WTC11 (cell line): ENCODE measurements around the gene MOB2. TPM values are rescaled to one million over a fixed set of nuclear protein-coding genes. Genes with fewer than 3 reads are reported as not detected.

Experiments
- ATAC-seq: fragments of 200-7000 bp; cut with Tn5 transposase; 2 replicates; pipeline ENCODE4 v1.10.0; 2021; ENCODE audit warnings: mild to moderate bottlenecking, moderate library complexity
- CTCF ChIA-PET: fragments of 300-600 bp; sonication (Branson Sonifier 250); formaldehyde crosslinking; loops from one replicate; lab custom pipeline; 2021; ENCODE audit warnings: antibody characterized with exemption; lab: Charles Lee
- POLR2A ChIA-PET: fragments of 350-600 bp; sonication (Branson Sonifier 250); formaldehyde crosslinking; loops from one replicate; lab custom pipeline; 2021; ENCODE audit warnings: antibody characterized with exemption; lab: Charles Lee
- DNase-seq: peaks from one replicate; pipeline ENCODE4 v3.0.0; 2021; ENCODE audit warnings: low spot score
- H3K27ac Mint-ChIP-seq: 2 replicates; pipeline ENCODE4 v1.8.0; 2021; ENCODE audit warnings: mixed read lengths
- H3K27me3 Mint-ChIP-seq: 2 replicates; pipeline ENCODE4 v1.8.0; 2021; ENCODE audit warnings: low read depth, mild to moderate bottlenecking, moderate library complexity, mixed read lengths
- H3K36me3 Mint-ChIP-seq: 2 replicates; pipeline ENCODE4 v1.8.0; 2021; ENCODE audit warnings: mixed read lengths
- H3K4me1 Mint-ChIP-seq: 2 replicates; pipeline ENCODE4 v1.8.0; 2022; ENCODE audit warnings: mixed read lengths
- H3K4me3 Mint-ChIP-seq: 2 replicates; pipeline ENCODE4 v1.8.0; 2021; ENCODE audit warnings: mild to moderate bottlenecking, moderate library complexity, mixed read lengths
- H3K9me3 Mint-ChIP-seq: 2 replicates; pipeline ENCODE4 v1.8.0; 2021; ENCODE audit warnings: mixed read lengths
- ARID4B ChIP-seq: sonication (generic); formaldehyde crosslinking; IDR thresholded peaks from 2 replicates; pipeline ENCODE4 v1.8.0; 2023; ENCODE audit warnings: missing genetic modification reagents, mild to moderate bottlenecking, borderline replicate concordance
- CDX4 ChIP-seq: fragments of 250-450 bp; sonication (Bioruptor Pico); IDR thresholded peaks from 2 replicates; pipeline ENCODE4 v1.9.0; 2021; ENCODE audit warnings: moderate library complexity, mild to moderate bottlenecking, inconsistent platforms, borderline replicate concordance
- E2F1 ChIP-seq: sonication (generic); formaldehyde crosslinking; IDR thresholded peaks from 2 replicates; pipeline ENCODE4 v1.8.0; 2022; ENCODE audit warnings: mild to moderate bottlenecking, missing genetic modification reagents
- E2F4 ChIP-seq: sonication (generic); formaldehyde crosslinking; IDR thresholded peaks from 2 replicates; pipeline ENCODE4 v1.8.1; 2022; ENCODE audit warnings: low read depth, mild to moderate bottlenecking, moderate library complexity, missing genetic modification reagents, borderline replicate concordance
- ERG ChIP-seq: fragments of 250-450 bp; sonication (Bioruptor Pico); IDR thresholded peaks from 2 replicates; pipeline ENCODE4 v1.8.0; 2021; ENCODE audit warnings: mild to moderate bottlenecking
- GRHL2 ChIP-seq: fragments of 250-450 bp; sonication (Bioruptor Pico); IDR thresholded peaks from 2 replicates; pipeline ENCODE4 v1.8.0; 2022; ENCODE audit warnings: mild to moderate bottlenecking, moderate library complexity; ENCODE audit not compliant: insufficient replicate concordance, severe bottlenecking
- IRF2 ChIP-seq: sonication (generic); formaldehyde crosslinking; IDR thresholded peaks from 2 replicates; pipeline ENCODE4 v1.8.0; 2022; ENCODE audit warnings: low read depth, missing genetic modification reagents, borderline replicate concordance
- MYBL2 ChIP-seq: sonication (generic); formaldehyde crosslinking; IDR thresholded peaks from 2 replicates; pipeline ENCODE4 v1.8.1; 2023; ENCODE audit warnings: mild to moderate bottlenecking, moderate library complexity, missing genetic modification reagents
- NFYB ChIP-seq: sonication (generic); formaldehyde crosslinking; conservative IDR thresholded peaks from 2 replicates; pipeline ENCODE4 v1.8.0; 2022; ENCODE audit warnings: low read depth, missing genetic modification reagents
- OVOL2 ChIP-seq: fragments of 250-450 bp; sonication (Bioruptor Pico); IDR thresholded peaks from 2 replicates; pipeline ENCODE4 v1.9.0; 2021; ENCODE audit warnings: mild to moderate bottlenecking, borderline replicate concordance
- PRDM15 ChIP-seq: sonication (generic); formaldehyde crosslinking; IDR thresholded peaks from 2 replicates; pipeline ENCODE4 v1.8.0; 2022; ENCODE audit warnings: missing genetic modification reagents
- RORB ChIP-seq: fragments of 250-450 bp; sonication (Bioruptor Pico); IDR thresholded peaks from 2 replicates; pipeline ENCODE4 v1.9.0; 2021; ENCODE audit warnings: mild to moderate bottlenecking
- SP1 ChIP-seq: sonication (generic); formaldehyde crosslinking; conservative IDR thresholded peaks from 2 replicates; pipeline ENCODE4 v1.8.1; 2022; ENCODE audit warnings: missing genetic modification reagents
- TCF7 ChIP-seq: sonication (generic); formaldehyde crosslinking; IDR thresholded peaks from 2 replicates; pipeline ENCODE4 v1.8.0; 2022; ENCODE audit warnings: mild to moderate bottlenecking, low read depth, missing genetic modification reagents, moderate library complexity
- TP53 ChIP-seq: sonication (generic); formaldehyde crosslinking; IDR thresholded peaks from 2 replicates; pipeline ENCODE4 v1.8.1; 2023; ENCODE audit warnings: mild to moderate bottlenecking, missing genetic modification reagents
- ZNF232 ChIP-seq: sonication (generic); formaldehyde crosslinking; IDR thresholded peaks from 2 replicates; pipeline ENCODE4 v1.8.0; 2022; ENCODE audit warnings: mild to moderate bottlenecking, missing genetic modification reagents
- ZNF263 ChIP-seq: sonication (generic); formaldehyde crosslinking; IDR thresholded peaks from 2 replicates; pipeline ENCODE4 v1.8.1; 2022; ENCODE audit warnings: low read depth, mild to moderate bottlenecking, moderate library complexity, missing genetic modification reagents
- ZNF396 ChIP-seq: fragments of 250-450 bp; sonication (Bioruptor Pico); IDR thresholded peaks from 2 replicates; pipeline ENCODE4 v1.8.0; 2021; ENCODE audit warnings: mild to moderate bottlenecking, moderate library complexity, borderline replicate concordance
- ZNF423 ChIP-seq: fragments of 250-450 bp; sonication (Bioruptor Pico); IDR thresholded peaks from 2 replicates; pipeline ENCODE4 v2.1.2; 2022; ENCODE audit warnings: mild to moderate bottlenecking, moderate library complexity
- total RNA-seq: library from RNA; stranded (reverse); gene quantifications from 3 replicates; pipeline ENCODE4 v1.2.3, GENCODE V29; 2021

MOB2 gene
- total RNA-seq, 1 experiment from 2014 or later, result 21.7 TPM

GRCh38 chr11:1473786-1474185 is 12.8 kb downstream of the MOB2 start (continued):
- no peak for TF ChIP-seq PRDM15 (CRISPR knock-in tag)

GRCh38 chr11:1473011-1473628 is 13.5 kb downstream of the MOB2 start:
- H3K4me3 Mint-ChIP-seq, result no peak overlapping the region
- ChIA-PET POLR2A (no interaction called here), CTCF (no interaction called here)
- ATAC-seq (no peak), DNase-seq (no peak)
- no peak overlapping the region for H3K27ac Mint-ChIP-seq
- no peaks in the 10 kb centered on the region for H3K36me3 Mint-ChIP-seq
- TF ChIP-seq MYBL2 (CRISPR knock-in tag), result no peak
- TF ChIP-seq ARID4B (CRISPR knock-in tag), result no peak
- no peak for TF ChIP-seq ZNF263 (CRISPR knock-in tag)
- TF ChIP-seq OVOL2 (CRISPR knock-in tag), result no peak
- TF ChIP-seq E2F1 (CRISPR knock-in tag), result no peak
- no peak for TF ChIP-seq TCF7 (CRISPR knock-in tag)
- TF ChIP-seq RORB (CRISPR knock-in tag), result no peak
- H3K9me3 Mint-ChIP-seq, result no peaks in the 10 kb centered on the region
- H3K4me1 Mint-ChIP-seq, result no peaks in the 10 kb centered on the region
- H3K27me3 Mint-ChIP-seq, result no peaks in the 10 kb centered on the region; the same call in 1 of the 2 replicates

GRCh38 chr11:1472180-1473005 is 14.2 kb downstream of the MOB2 start:
- H3K27ac Mint-ChIP-seq, result no peak overlapping the region
- H3K9me3 Mint-ChIP-seq, result no peaks in the 10 kb centered on the region
- no peak overlapping the region for H3K4me3 Mint-ChIP-seq
- DNase-seq, result no peak
- CTCF ChIA-PET, result no interaction called here
- H3K4me1 Mint-ChIP-seq, result no peaks in the 10 kb centered on the region
- TF ChIP-seq IRF2 (CRISPR knock-in tag) (no peak), ZNF396 (CRISPR knock-in tag) (no peak), CDX4 (CRISPR knock-in tag) (no peak), SP1 (CRISPR knock-in tag) (no peak), ERG (CRISPR knock-in tag) (no peak), E2F4 (no peak), ZNF423 (no peak), ZNF232 (no peak), GRHL2 (no peak), TP53 (CRISPR knock-in tag) (no peak), NFYB (CRISPR knock-in tag) (no peak)
- TF ChIP-seq, all 79 proteins: peak for 0
- H3K27me3 Mint-ChIP-seq, result no peaks in the 10 kb centered on the region; the same call in 1 of the 2 replicates
- POLR2A ChIA-PET, result no interaction called here
- ATAC-seq, result no peak
- no peaks in the 10 kb centered on the region for H3K36me3 Mint-ChIP-seq
